OCI-LY1 (cell line): ENCODE measurements around the gene LMBR1.

Experiments used
- H2AFZ ChIP-seq: fragments of 200-600 bp; sonication (generic), shearing (Covaris generic); 2 replicates; pipeline ENCODE4 v1.6.0; 2014; ENCODE audit warnings: antibody characterized with exemption, mild to moderate bottlenecking, low read length
- H3F3A ChIP-seq: fragments of 200-600 bp; sonication (generic), shearing (Covaris generic); 2 replicates; pipeline ENCODE4 v1.6.0; 2014; ENCODE audit warnings: mild to moderate bottlenecking, antibody characterized with exemption, low read length, moderate library complexity; ENCODE audit not compliant: insufficient read depth
- H3K27ac ChIP-seq: fragments of 200-600 bp; sonication (generic); 2 replicates; pipeline ENCODE4 v1.5.1; 2014; ENCODE audit warnings: low read length, mixed run types, mild to moderate bottlenecking, low read depth; ENCODE audit not compliant: poor library complexity, severe bottlenecking
- H3K27me3 ChIP-seq: fragments of 200-600 bp; sonication (generic); 2 replicates; pipeline ENCODE4 v1.6.0; 2014; ENCODE audit warnings: antibody characterized with exemption, mild to moderate bottlenecking, low read length, moderate library complexity; ENCODE audit not compliant: insufficient read depth
- H3K36me3 ChIP-seq: fragments of 200-600 bp; sonication (generic); 2 replicates; pipeline ENCODE4 v1.6.1; 2014; ENCODE audit warnings: mild to moderate bottlenecking, antibody characterized with exemption, low read length, moderate library complexity, mixed read lengths; ENCODE audit not compliant: insufficient read depth
- H3K4me1 ChIP-seq: fragments of 200-600 bp; sonication (generic); 2 replicates; pipeline ENCODE4 v1.5.1; 2014; ENCODE audit warnings: mild to moderate bottlenecking, low read length, moderate library complexity; ENCODE audit not compliant: insufficient read depth, severe bottlenecking
- H3K4me2 ChIP-seq: fragments of 200-600 bp; sonication (generic), shearing (Covaris generic); 2 replicates; pipeline ENCODE4 v1.6.1; 2014; ENCODE audit warnings: low read length
- H3K4me3 ChIP-seq: fragments of 200-600 bp; sonication (generic); 2 replicates; pipeline ENCODE4 v1.5.1; 2014; ENCODE audit warnings: low read length, low read depth, mild to moderate bottlenecking, mixed read lengths; ENCODE audit not compliant: poor library complexity, severe bottlenecking
- H3K79me2 ChIP-seq: fragments of 200-600 bp; shearing (Covaris generic); 2 replicates; pipeline ENCODE4 v1.6.1; 2016; ENCODE audit warnings: mixed run types, low read length, mixed read lengths; ENCODE audit not compliant: insufficient read depth
- H3K9ac ChIP-seq: fragments of 200-600 bp; sonication (generic), shearing (Covaris generic); 2 replicates; pipeline ENCODE4 v1.6.1; 2014; ENCODE audit warnings: mild to moderate bottlenecking, low read length, mixed read lengths
- H3K9me2 ChIP-seq: fragments of 200-600 bp; sonication (generic), shearing (Covaris generic); 2 replicates; pipeline ENCODE4 v1.6.1; 2014; ENCODE audit warnings: low read depth, mild to moderate bottlenecking, low read length, mixed read lengths
- H3K9me3 ChIP-seq: fragments of 200-600 bp; shearing (Covaris generic); 2 replicates; pipeline ENCODE4 v1.6.1; 2014; ENCODE audit warnings: low read length, mixed read lengths
- H4K20me1 ChIP-seq: fragments of 200-600 bp; sonication (generic), shearing (Covaris generic); 2 replicates; pipeline ENCODE4 v1.6.0; 2016; ENCODE audit warnings: mild to moderate bottlenecking, low read length; ENCODE audit not compliant: insufficient read depth
- EZH2 ChIP-seq: fragments of 200-600 bp; sonication (generic), shearing (Covaris generic); IDR thresholded peaks from 2 replicates; pipeline ENCODE4 v1.8.0; 2017; ENCODE audit warnings: borderline replicate concordance, mixed run types, mild to moderate bottlenecking, antibody characterized with exemption, low read length, moderate library complexity, mixed read lengths
- TF ChIP-seq, protein P1 (sequence below): fragments of 200-600 bp; sonication (generic), shearing (Covaris generic); IDR thresholded peaks from 2 replicates; pipeline ENCODE4 v1.5.1; 2017; ENCODE audit warnings: mild to moderate bottlenecking, antibody characterized with exemption, low read length, moderate library complexity, mixed read lengths

Gene LMBR1

GRCh38 chr7:156677374-156678054 lies 215.5 kb downstream of the LMBR1 start:
- TF ChIP-seq EZH2, result no peak
- TF ChIP-seq, protein P1, sequence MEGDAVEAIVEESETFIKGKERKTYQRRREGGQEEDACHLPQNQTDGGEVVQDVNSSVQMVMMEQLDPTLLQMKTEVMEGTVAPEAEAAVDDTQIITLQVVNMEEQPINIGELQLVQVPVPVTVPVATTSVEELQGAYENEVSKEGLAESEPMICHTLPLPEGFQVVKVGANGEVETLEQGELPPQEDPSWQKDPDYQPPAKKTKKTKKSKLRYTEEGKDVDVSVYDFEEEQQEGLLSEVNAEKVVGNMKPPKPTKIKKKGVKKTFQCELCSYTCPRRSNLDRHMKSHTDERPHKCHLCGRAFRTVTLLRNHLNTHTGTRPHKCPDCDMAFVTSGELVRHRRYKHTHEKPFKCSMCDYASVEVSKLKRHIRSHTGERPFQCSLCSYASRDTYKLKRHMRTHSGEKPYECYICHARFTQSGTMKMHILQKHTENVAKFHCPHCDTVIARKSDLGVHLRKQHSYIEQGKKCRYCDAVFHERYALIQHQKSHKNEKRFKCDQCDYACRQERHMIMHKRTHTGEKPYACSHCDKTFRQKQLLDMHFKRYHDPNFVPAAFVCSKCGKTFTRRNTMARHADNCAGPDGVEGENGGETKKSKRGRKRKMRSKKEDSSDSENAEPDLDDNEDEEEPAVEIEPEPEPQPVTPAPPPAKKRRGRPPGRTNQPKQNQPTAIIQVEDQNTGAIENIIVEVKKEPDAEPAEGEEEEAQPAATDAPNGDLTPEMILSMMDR, result no peak
- Histone ChIP-seq H2AFZ (no peak overlapping the region), H3K4me1 (no peaks in the 10 kb centered on the region), H3K36me3 (peaks cover 61% of the 10 kb centered on the region; the same call in 1 of the 2 replicates), H3K9me3 (no peaks in the 10 kb centered on the region), H4K20me1 (no peaks in the 10 kb centered on the region), H3K27me3 (no peaks in the 10 kb centered on the region), H3K79me2 (no peaks in the 10 kb centered on the region), H3K9me2 (no peaks in the 10 kb centered on the region), H3K4me2 (no peak overlapping the region), H3K9ac (no peak overlapping the region), H3F3A (no peaks in the 10 kb centered on the region), H3K27ac (no peak overlapping the region), H3K4me3 (no peak overlapping the region)

DNA sequence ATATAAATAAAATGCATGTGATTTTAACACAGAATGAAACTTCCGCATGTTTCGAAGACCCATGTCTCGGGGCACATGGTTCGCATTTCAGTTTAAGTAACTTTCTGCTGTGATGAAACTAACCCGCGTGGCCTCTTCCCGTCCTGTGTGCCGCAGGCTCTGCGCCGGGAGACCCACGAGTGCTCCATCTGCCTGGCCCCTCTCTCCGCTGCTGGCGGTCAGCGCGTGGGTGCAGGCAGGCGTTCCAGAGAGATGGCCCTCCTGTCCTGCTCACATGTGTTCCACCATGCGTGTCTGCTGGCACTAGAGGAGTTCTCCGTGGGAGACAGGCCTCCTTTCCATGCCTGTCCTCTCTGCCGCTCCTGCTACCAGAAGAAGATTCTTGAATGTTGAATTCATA lies 216.7 kb downstream of the LMBR1 start:
- H3K36me3 ChIP-seq, result peaks cover 58% of the 10 kb centered on the region; the same call in 1 of the 2 replicates
- H3K4me1 ChIP-seq, result no peaks in the 10 kb centered on the region
- H3K9ac ChIP-seq, result no peak overlapping the region
- no peaks in the 10 kb centered on the region for H3K27me3 ChIP-seq
- H4K20me1 ChIP-seq, result no peaks in the 10 kb centered on the region
- no peak overlapping the region for H2AFZ ChIP-seq
- no peak overlapping the region for H3K4me2 ChIP-seq
- no peak for TF ChIP-seq EZH2
- TF ChIP-seq, protein P1, result no peak
- H3K9me2 ChIP-seq, result no peaks in the 10 kb centered on the region
- H3K9me3 ChIP-seq, result no peaks in the 10 kb centered on the region
- H3K4me3 ChIP-seq, result no peak overlapping the region
- H3K79me2 ChIP-seq, result no peaks in the 10 kb centered on the region
- H3F3A ChIP-seq, result no peaks in the 10 kb centered on the region
- no peak overlapping the region for H3K27ac ChIP-seq

GRCh38 chr7:156675721-156676120 lies 217.3 kb downstream of the LMBR1 start:
- Histone ChIP-seq H3K4me2 (no peak overlapping the region), H3K9ac (no peak overlapping the region), H2AFZ (no peak overlapping the region), H3K27ac (no peak overlapping the region), H3K36me3 (peaks cover 58% of the 10 kb centered on the region; the same call in 1 of the 2 replicates), H3K9me3 (no peaks in the 10 kb centered on the region), H3F3A (no peaks in the 10 kb centered on the region), H3K9me2 (no peaks in the 10 kb centered on the region), H4K20me1 (no peaks in the 10 kb centered on the region), H3K27me3 (no peaks in the 10 kb centered on the region), H3K79me2 (no peaks in the 10 kb centered on the region), H3K4me1 (no peaks in the 10 kb centered on the region), H3K4me3 (no peak overlapping the region)
- TF ChIP-seq EZH2, result no peak
- TF ChIP-seq, protein P1, result no peak
